IPS-15b (cell line): ENCODE measurements around the gene TMBIM6.
"Not testable (repeated sequence)": the region's sequence is repeated elsewhere in the genome, so short reads cannot be mapped to it uniquely, and the experiment has no call there.

Experiments used
- H3K27me3 ChIP-seq: one replicate; pipeline ENCODE4 v1.6.1; 2013; ENCODE audit warnings: low read length; ENCODE audit not compliant: control insufficient read depth, insufficient read depth
- H3K36me3 ChIP-seq: one replicate; pipeline ENCODE4 v1.6.1; 2013; ENCODE audit warnings: low read length; ENCODE audit not compliant: control insufficient read depth, insufficient read depth
- H3K4me1 ChIP-seq: one replicate; pipeline ENCODE4 v1.6.1; 2013; ENCODE audit warnings: mild to moderate bottlenecking, low read length; ENCODE audit not compliant: control insufficient read depth, insufficient read depth
- H3K4me3 ChIP-seq: one replicate; pipeline ENCODE4 v1.5.1; 2013; ENCODE audit warnings: low read depth, low read length
- H3K9ac ChIP-seq: one replicate; pipeline ENCODE4 v1.6.1; 2013; ENCODE audit warnings: low read depth, mild to moderate bottlenecking, low read length
- H3K9me3 ChIP-seq: one replicate; pipeline ENCODE4 v1.6.1; 2013; ENCODE audit warnings: mild to moderate bottlenecking, low read length; ENCODE audit not compliant: control insufficient read depth, insufficient read depth

The TMBIM6 gene

DNA sequence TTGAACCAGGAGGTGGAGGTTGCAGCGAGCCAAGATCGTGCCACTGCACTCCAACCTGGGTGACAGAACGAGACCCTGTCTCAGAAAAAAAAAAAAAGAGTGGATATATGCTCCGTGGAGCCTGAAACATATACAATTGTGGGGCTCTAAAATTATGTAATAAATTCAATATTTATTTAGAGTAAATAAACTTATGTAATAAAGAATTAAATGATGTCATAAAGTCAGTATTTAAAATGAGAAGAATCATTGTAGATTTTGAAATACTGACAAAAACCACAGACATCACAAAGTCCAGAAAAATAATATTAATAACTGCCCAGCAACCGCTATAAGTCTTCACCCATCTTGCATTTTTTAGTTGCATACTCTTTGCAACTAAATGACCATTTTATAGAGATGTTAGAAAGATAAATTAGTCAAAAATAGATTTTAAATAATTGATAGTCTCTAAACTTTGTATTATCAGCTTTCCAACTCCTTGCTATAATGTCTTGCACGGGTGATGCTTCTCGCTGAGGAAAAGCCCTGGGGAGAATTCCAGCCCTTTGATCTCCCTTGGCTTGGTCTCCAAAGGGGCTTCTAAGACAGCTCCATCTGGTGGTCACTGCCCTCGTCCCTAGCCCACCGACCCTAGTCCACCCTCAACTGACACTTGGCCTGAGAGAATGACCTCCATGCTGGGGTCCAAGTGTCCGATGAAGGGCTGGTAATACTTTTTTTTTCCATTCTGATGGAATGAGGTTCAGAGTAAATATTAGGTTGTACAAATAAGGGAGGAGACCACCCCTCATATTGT lies 7.9 kb upstream of the TMBIM6 start:
- H3K9me3 ChIP-seq, result no peaks in the 10 kb centered on the region
- H3K9ac ChIP-seq, result no peak overlapping the region
- no peaks in the 10 kb centered on the region for H3K36me3 ChIP-seq
- no peak overlapping the region for H3K4me3 ChIP-seq
- H3K4me1 ChIP-seq, result no peaks in the 10 kb centered on the region
- H3K27me3 ChIP-seq, result peaks cover 2% of the 10 kb centered on the region

DNA sequence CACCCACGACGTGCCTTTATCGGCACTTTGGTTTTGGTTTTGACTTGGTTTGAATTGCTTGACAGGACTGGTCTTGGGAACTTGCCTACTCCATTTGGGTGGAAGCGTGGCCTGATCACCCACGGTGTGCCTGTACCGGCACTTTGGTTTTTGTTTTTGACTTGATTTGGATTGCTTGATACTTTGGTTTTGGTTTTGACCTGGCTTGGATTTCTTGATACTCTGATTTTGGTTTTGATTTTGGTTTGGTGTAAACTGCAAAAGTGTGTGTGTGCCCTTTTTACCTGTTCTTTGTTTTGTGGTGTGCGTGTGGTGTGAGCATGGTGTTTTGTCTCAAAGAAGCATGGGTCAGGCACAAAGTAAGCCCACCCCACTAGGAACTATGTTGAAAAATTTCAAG lies 6.5 kb upstream of the TMBIM6 start:
- H3K36me3 ChIP-seq, H3K9ac ChIP-seq, H3K4me1 ChIP-seq, H3K27me3 ChIP-seq, H3K4me3 ChIP-seq, H3K9me3 ChIP-seq: not testable (repeated sequence)

DNA sequence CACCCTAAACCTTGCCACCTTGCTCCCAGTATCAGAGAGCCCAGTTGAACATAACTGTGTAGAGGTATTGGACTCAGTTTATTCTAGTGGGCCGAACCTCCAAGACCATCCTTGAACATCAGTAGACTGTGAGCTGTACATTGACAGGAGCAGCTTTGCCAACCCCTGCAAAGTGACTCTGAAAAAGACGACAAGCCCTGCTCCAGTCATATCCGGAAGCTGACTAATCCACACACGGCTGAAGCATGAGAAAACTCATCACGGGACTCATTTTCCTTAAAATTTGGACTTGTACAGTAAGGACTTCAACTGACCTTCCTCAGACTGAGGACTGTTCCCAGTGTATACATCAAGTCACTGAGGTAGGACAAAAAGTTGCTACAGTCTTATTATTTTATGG lies 2.6 kb upstream of the TMBIM6 start:
- not testable (repeated sequence) for H3K27me3 ChIP-seq, H3K36me3 ChIP-seq, H3K9me3 ChIP-seq, H3K4me1 ChIP-seq, H3K9ac ChIP-seq, H3K4me3 ChIP-seq

DNA sequence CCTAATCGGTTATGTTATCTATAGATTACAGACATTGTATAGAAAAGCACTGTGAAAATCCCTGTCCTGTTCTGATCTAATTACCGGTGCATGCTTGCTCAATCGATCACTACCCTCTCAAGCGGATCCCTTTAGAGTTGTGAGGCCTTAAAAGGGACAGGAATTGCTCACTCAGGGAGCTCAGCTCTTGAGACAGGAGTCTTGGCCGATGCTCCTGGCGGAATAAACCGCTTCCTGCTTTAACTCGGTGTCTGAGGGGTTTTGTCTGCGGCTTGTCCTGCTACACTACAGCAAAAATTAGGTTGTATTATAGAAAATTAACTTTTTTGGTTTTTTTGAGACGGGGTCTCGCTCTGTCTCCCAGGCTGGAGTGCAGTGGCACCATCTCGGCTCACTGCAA lies 1.1 kb upstream of the TMBIM6 start:
- H3K27me3 ChIP-seq, H3K9ac ChIP-seq, H3K4me1 ChIP-seq, H3K4me3 ChIP-seq, H3K36me3 ChIP-seq, H3K9me3 ChIP-seq: not testable (repeated sequence)

DNA sequence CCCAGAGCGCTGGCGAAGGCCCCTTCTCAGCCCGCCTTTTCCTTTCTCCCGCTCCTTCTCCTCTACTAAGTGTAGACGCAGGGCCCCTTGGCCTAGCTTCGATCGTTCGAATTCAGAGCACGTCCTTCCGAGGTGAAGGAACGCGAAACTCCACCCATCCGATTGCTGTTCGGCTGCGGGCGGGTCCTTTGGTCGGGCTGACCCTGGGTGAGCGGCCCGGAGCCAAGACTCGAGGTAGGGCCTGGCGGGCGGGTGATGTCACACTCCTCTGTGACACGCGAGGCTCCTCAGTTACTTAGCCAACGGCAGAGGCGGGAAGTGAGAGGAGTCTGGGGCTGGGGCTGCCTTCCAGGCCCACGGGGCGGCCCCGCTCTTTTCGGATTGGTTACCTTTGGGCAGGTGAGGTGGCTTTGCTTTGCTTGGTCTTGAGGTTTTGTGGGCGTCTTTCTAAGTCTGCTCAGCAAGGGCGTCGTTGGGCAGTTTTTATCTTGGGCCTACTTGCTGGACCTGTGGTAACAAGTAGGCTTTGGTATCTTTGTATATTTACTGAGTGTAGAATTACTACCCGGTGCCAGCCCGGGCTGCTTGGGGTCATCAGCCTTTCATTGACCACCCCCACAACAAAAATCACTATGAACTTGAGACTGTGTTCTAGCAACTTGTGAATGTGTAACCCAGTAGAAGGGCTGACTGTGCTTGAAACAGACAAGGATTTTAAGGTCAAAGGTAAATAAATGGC lies 694 bp downstream of the TMBIM6 start:
- peak overlapping the region; percentile 99 for H3K9ac ChIP-seq
- H3K36me3 ChIP-seq, result no peaks in the 10 kb centered on the region
- peak overlapping the region; percentile 100 for H3K4me3 ChIP-seq
- peaks cover 3% of the 10 kb centered on the region for H3K4me1 ChIP-seq
- no peaks in the 10 kb centered on the region for H3K27me3 ChIP-seq
- H3K9me3 ChIP-seq, result no peaks in the 10 kb centered on the region

DNA sequence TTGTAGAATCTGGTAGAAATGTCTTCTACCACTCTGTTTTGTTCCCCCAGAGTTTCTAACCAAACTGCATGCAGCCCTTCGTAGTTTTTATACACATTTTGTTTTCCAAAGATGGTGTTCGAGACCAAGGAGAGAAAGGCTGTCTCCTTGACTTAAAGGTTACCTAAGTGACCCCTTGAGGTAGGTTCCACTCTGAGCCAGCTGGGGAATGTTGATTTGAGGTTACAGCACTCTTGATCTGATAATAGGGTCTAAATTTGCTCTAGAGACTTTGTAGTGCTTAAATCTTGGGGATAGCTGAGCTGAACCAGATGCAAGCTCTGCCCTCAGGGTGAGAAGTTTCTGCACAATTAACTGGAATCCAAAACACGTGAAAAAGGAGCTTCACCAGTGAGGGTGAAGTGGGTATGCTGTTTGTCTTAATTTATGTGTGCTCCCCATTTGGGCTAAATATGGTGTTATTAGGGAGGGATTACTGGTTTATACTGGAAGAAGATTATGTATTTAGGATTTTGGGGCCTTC lies 3.1 kb downstream of the TMBIM6 start:
- Histone ChIP-seq H3K27me3 (no peaks in the 10 kb centered on the region), H3K9me3 (no peaks in the 10 kb centered on the region), H3K4me3 (no peak overlapping the region), H3K4me1 (peaks cover 7% of the 10 kb centered on the region), H3K36me3 (no peaks in the 10 kb centered on the region), H3K9ac (no peak overlapping the region)

DNA sequence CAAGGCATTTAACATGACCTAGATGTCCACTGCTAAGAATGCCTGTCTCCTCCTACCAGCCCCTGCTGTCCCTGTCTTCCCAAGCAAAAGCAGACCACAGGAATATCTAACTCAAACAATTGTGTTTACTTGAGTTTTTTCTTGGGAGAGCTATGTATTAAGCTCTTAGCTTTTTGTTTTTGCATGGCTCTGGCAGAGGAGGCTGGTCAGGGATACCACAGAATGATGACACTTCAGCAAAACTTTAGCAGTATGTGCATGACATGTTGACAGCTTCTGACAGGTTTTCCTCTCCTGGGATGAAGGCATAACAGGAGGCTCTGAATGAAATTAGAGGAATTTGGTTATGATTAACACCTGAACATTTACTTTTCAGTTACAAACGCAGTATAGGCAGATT lies 6.9 kb downstream of the TMBIM6 start:
- H3K9ac ChIP-seq, result no peak overlapping the region
- no peak overlapping the region for H3K4me3 ChIP-seq
- no peaks in the 10 kb centered on the region for H3K27me3 ChIP-seq
- H3K9me3 ChIP-seq, result no peaks in the 10 kb centered on the region
- H3K4me1 ChIP-seq, result peaks cover 7% of the 10 kb centered on the region
- H3K36me3 ChIP-seq, result peaks cover 5% of the 10 kb centered on the region

DNA sequence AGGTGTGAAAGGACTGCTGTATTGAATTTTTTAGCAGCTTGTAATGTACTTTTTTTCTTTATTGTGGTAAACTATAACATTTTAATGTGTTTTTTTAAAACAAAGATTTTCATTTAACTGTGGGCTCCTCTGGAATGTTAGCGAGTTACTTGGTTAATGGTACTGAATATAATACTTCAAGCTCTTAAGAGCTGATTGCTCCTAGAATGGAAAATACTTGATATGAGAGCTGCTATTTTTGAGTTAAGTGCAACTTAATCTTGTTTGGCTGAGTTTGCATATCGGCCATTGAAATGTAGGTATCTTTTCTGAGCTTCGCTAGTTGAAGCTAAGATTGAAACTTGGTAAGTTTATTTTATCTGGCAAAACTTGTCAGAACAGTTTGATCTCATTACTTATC lies 7.4 kb downstream of the TMBIM6 start:
- no peaks in the 10 kb centered on the region for H3K27me3 ChIP-seq
- H3K36me3 ChIP-seq, result peaks cover 8% of the 10 kb centered on the region
- no peak overlapping the region for H3K9ac ChIP-seq
- no peaks in the 10 kb centered on the region for H3K9me3 ChIP-seq
- no peak overlapping the region for H3K4me3 ChIP-seq
- H3K4me1 ChIP-seq, result peaks cover 4% of the 10 kb centered on the region

DNA sequence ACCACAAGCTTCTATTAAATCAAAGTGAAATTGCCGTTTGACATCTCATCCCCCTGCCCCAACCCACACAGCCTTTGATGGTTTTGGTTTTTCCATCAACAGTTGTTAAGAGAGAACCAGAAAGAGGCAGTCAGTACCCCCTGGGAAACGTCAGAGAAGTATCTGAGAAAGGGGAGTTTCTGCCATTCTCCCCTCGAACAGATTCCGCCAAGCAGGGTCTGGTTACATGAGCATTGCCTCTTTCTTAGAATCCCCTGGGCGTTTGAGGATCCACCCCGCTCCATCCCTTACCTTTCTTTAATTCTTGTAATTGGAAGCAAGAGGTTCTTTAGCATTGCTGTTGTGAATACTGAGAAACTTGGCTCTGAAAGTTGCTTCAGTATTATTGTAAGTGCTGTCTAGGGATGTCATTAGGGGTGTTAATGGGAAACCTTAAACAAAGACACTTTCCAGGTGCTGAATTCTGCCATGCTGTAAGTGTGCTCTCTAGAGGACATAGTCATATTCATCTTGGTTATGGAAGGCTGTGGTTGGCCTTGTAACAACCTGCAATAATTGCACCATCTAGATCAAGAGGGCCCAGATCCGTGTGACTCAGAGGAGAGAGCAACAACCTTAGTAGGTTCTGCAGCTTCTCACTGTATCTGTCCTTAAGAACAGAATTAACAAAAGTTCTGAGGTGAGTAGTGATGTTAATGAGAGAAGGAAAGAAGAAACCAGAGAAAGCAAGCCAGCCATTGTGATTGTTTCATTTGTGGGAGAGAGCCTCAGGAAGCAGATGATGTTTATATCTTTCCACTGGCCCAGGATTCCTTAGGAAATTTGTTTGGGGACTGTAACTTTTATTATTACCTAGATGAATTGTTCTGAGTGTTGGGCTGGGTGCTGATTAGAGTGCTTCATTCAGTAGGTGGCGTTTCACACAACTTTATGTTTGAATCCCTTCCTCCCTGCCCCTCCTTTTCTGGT lies 9.0 kb downstream of the TMBIM6 start:
- Histone ChIP-seq H3K4me1 (peaks cover 4% of the 10 kb centered on the region), H3K9me3 (no peaks in the 10 kb centered on the region), H3K36me3 (peaks cover 19% of the 10 kb centered on the region), H3K9ac (no peak overlapping the region), H3K4me3 (no peak overlapping the region), H3K27me3 (no peaks in the 10 kb centered on the region)

DNA sequence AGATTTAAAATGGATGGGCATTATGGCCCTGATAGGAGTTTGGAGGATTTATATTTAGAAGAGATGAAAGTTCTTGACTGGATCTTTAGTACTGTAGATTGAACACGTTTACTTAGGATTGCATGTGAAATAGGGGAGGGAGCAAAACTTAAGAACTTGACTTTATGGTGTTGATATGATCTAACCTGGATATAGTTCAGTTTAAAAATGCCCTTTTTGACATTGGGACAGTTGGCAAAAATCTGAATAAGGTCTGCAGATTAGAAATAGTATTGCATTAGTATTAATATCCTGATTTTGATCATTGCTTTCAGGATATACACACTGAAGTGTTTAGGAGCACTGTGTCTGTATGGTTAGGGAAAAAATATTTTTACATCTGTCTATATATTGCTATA lies 9.6 kb downstream of the TMBIM6 start:
- H3K27me3 ChIP-seq, result no peaks in the 10 kb centered on the region
- H3K4me3 ChIP-seq, result no peak overlapping the region
- no peaks in the 10 kb centered on the region for H3K9me3 ChIP-seq
- H3K36me3 ChIP-seq, result peaks cover 19% of the 10 kb centered on the region
- H3K9ac ChIP-seq, result no peak overlapping the region
- H3K4me1 ChIP-seq, result peaks cover 4% of the 10 kb centered on the region

DNA sequence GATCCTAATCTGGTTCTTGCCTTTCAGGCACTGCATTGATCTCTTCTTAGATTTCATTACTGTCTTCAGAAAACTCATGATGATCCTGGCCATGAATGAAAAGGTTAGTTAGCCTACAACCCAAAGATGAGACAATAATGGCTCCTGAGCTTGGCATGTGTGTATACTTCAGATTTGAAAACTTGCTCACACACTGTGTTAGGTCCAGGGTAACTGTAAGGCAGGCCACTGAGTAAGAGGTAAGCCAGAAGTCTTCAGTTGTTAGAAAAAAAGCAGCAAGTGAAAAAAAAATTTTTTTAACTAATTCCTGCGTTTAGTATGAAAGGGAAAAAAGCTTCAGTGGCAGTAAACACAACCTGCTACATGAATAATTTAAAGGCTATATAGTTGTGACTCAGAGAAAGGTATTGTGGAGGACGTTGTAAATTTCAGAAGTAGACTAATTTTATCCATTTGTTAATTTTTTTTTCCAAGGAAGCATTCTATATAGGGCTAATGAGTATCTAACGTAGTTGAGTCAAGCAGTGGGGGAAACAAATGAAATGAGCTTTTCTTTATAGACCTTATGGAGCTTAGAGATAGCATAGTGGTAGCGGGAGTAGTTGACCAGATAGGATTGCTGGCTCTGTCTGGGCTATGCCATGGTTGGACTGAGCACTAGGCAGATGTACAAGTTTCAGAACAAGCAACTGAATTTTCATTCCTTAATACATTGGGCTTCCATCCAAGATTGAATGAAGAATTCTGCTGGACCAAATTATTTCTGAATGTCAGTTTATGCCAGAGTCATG lies 20.5 kb downstream of the TMBIM6 start:
- Histone ChIP-seq H3K27me3 (no peaks in the 10 kb centered on the region), H3K9me3 (no peaks in the 10 kb centered on the region), H3K4me1 (no peaks in the 10 kb centered on the region), H3K36me3 (peaks cover 60% of the 10 kb centered on the region), H3K9ac (no peak overlapping the region), H3K4me3 (no peak overlapping the region)
